GM23338 (cell line): ENCODE data around the gene NGEF. TPM values are rescaled to one million over a fixed set of nuclear protein-coding genes. Genes with fewer than 3 reads are reported as not detected.

Experiments used
- ATAC-seq: fragments of 200-7000 bp; cut with Tn5 transposase; 3 replicates; pipeline ENCODE4 v1.9.1; 2020
- DNase-seq: peaks from one replicate; pipeline ENCODE4 v3.0.0-alpha.2; 2015; ENCODE audit warnings: low spot score
- H2AFZ ChIP-seq: fragments of 200-600 bp; sonication (generic); 2 replicates; pipeline ENCODE4 v1.8.0; 2016; ENCODE audit warnings: antibody characterized with exemption, mild to moderate bottlenecking, moderate library complexity
- H3F3A ChIP-seq: fragments of 200-600 bp; sonication (generic); replicated peaks from 2 replicates; pipeline ENCODE4 v1.8.0; 2017; ENCODE audit warnings: antibody characterized with exemption, mixed run types, low read depth
- H3K27ac ChIP-seq: fragments of 200-600 bp; sonication (generic); 2 replicates; pipeline ENCODE4 v1.6.1; 2016; ENCODE audit warnings: low read depth
- H3K27me3 ChIP-seq: fragments of 200-600 bp; sonication (generic); 2 replicates; pipeline ENCODE4 v1.8.0; 2016; ENCODE audit warnings: mild to moderate bottlenecking, mixed run types, moderate library complexity; ENCODE audit not compliant: insufficient read depth
- H3K36me3 ChIP-seq: fragments of 200-600 bp; sonication (generic); 2 replicates; pipeline ENCODE4 v1.8.0; 2016; ENCODE audit warnings: mild to moderate bottlenecking; ENCODE audit not compliant: insufficient read depth
- H3K4me1 ChIP-seq: fragments of 200-600 bp; sonication (generic); 2 replicates; pipeline ENCODE4 v1.8.0; 2016; ENCODE audit warnings: mild to moderate bottlenecking, moderate library complexity; ENCODE audit not compliant: insufficient read depth
- H3K4me2 ChIP-seq: fragments of 200-600 bp; sonication (generic); 2 replicates; pipeline ENCODE4 v1.7.1; 2017; ENCODE audit warnings: mixed run types
- H3K4me3 ChIP-seq: fragments of 200-600 bp; sonication (generic); 2 replicates; pipeline ENCODE4 v1.6.1; 2016; ENCODE audit warnings: mixed run types
- H3K79me2 ChIP-seq: fragments of 200-600 bp; sonication (generic); replicated peaks from 2 replicates; pipeline ENCODE4 v1.8.0; 2017; ENCODE audit warnings: mild to moderate bottlenecking; ENCODE audit not compliant: insufficient read depth
- H3K9me2 ChIP-seq: fragments of 200-600 bp; sonication (generic); 2 replicates; pipeline ENCODE4 v1.8.0; 2017; ENCODE audit not compliant: insufficient read depth
- H4K20me1 ChIP-seq: fragments of 200-600 bp; sonication (generic); replicated peaks from 2 replicates; pipeline ENCODE4 v1.8.0; 2017; ENCODE audit warnings: mild to moderate bottlenecking; ENCODE audit not compliant: insufficient read depth
- H3K27ac Mint-ChIP-seq: 2 replicates; pipeline ENCODE4 v1.8.0; 2020; ENCODE audit warnings: inconsistent platforms, mild to moderate bottlenecking, moderate library complexity, mixed read lengths
- H3K27me3 Mint-ChIP-seq: 3 replicates; pipeline ENCODE4 v1.8.0; 2022; ENCODE audit warnings: low read depth, mild to moderate bottlenecking, moderate library complexity, mixed read lengths, inconsistent platforms; ENCODE audit not compliant: insufficient read depth, poor library complexity
- H3K36me3 Mint-ChIP-seq: 3 replicates; pipeline ENCODE4 v1.8.0; 2021; ENCODE audit warnings: low read depth, mild to moderate bottlenecking, inconsistent platforms, moderate library complexity, mixed read lengths
- H3K4me1 Mint-ChIP-seq: 3 replicates; pipeline ENCODE4 v1.8.0; 2020; ENCODE audit warnings: mild to moderate bottlenecking, inconsistent platforms, mixed read lengths
- H3K4me3 Mint-ChIP-seq: 3 replicates; pipeline ENCODE4 v1.8.0; 2021; ENCODE audit warnings: moderate library complexity, mild to moderate bottlenecking, inconsistent platforms, mixed read lengths
- H3K9me3 Mint-ChIP-seq: 3 replicates; pipeline ENCODE4 v1.8.0; 2020; ENCODE audit warnings: moderate library complexity, mild to moderate bottlenecking, inconsistent platforms, mixed read lengths
- CREB1 ChIP-seq: fragments of 250-450 bp; sonication (Bioruptor Pico); IDR thresholded peaks from 2 replicates; pipeline ENCODE4 v1.5.0; 2020; ENCODE audit warnings: low read depth, mild to moderate bottlenecking, moderate library complexity
- CTCF ChIP-seq, 2 experiments: fragments of 200-600 bp in 1 of 2; sonication (generic) in 1 of 2; conservative IDR thresholded peaks; 2 replicates each; pipeline versions ENCODE4 v1.5.1 to v1.6.1; 2016 to 2017; ENCODE audit warnings: antibody characterized with exemption in 2 of 2, low read depth in 2 of 2, mild to moderate bottlenecking in 2 of 2, moderate library complexity in 1 of 2
- EZH2 ChIP-seq: fragments of 200-600 bp; sonication (generic); IDR thresholded peaks from one replicate; pipeline ENCODE4 v1.8.0; 2017; ENCODE audit warnings: antibody characterized with exemption, mild to moderate bottlenecking, low read depth; ENCODE audit not compliant: unreplicated experiment
- EZH2phosphoT487 ChIP-seq: fragments of 200-600 bp; sonication (generic); IDR thresholded peaks from one replicate; pipeline ENCODE4 v1.8.1; 2018; ENCODE audit warnings: antibody characterized with exemption; ENCODE audit not compliant: unreplicated experiment
- JUNB ChIP-seq: IDR thresholded peaks from one replicate; pipeline ENCODE4 v1.6.1; 2016; ENCODE audit warnings: antibody characterized with exemption; ENCODE audit not compliant: unreplicated experiment
- NANOG ChIP-seq: IDR thresholded peaks from 2 replicates; pipeline ENCODE4 v1.6.1; 2016; ENCODE audit warnings: antibody characterized with exemption, borderline replicate concordance
- POLR2AphosphoS5 ChIP-seq: IDR thresholded peaks from 2 replicates; pipeline ENCODE4 v1.6.1; 2016; ENCODE audit warnings: antibody characterized with exemption, low read depth
- ZNF462 ChIP-seq: fragments of 250-450 bp; sonication (Bioruptor Pico); IDR thresholded peaks from 2 replicates; pipeline ENCODE4 v1.5.0; 2020; ENCODE audit warnings: mild to moderate bottlenecking, moderate library complexity
- polyA plus RNA-seq: library from polyadenylated mRNA; unstranded; fragments of >200 nt; fragmentation: Nextera tagmentation; extraction: Ambion mirVana; gene quantifications from 2 replicates; pipeline ENCODE4 v1.2.1, GENCODE V29; 2016
- total RNA-seq: library from RNA; depleted of rRNA; stranded (reverse); fragments of >200 nt; shearing (Covaris generic); gene quantifications from 2 replicates; pipeline ENCODE4 v1.2.3, GENCODE V29; 2014
- TF ChIP-seq, protein P1 (sequence below): IDR thresholded peaks from one replicate; pipeline ENCODE4 v1.6.1; 2018; ENCODE audit warnings: antibody characterized with exemption; ENCODE audit not compliant: unreplicated experiment
- TF ChIP-seq, protein P2 (sequence below): IDR thresholded peaks from 2 replicates; pipeline ENCODE4 v1.6.1; 2016; ENCODE audit warnings: antibody characterized with exemption

NGEF gene
- total and polyA plus RNA-seq, 2 experiments from 2014 or later, result 1.8 to 5.4 TPM

- TF ChIP-seq, protein P1, sequence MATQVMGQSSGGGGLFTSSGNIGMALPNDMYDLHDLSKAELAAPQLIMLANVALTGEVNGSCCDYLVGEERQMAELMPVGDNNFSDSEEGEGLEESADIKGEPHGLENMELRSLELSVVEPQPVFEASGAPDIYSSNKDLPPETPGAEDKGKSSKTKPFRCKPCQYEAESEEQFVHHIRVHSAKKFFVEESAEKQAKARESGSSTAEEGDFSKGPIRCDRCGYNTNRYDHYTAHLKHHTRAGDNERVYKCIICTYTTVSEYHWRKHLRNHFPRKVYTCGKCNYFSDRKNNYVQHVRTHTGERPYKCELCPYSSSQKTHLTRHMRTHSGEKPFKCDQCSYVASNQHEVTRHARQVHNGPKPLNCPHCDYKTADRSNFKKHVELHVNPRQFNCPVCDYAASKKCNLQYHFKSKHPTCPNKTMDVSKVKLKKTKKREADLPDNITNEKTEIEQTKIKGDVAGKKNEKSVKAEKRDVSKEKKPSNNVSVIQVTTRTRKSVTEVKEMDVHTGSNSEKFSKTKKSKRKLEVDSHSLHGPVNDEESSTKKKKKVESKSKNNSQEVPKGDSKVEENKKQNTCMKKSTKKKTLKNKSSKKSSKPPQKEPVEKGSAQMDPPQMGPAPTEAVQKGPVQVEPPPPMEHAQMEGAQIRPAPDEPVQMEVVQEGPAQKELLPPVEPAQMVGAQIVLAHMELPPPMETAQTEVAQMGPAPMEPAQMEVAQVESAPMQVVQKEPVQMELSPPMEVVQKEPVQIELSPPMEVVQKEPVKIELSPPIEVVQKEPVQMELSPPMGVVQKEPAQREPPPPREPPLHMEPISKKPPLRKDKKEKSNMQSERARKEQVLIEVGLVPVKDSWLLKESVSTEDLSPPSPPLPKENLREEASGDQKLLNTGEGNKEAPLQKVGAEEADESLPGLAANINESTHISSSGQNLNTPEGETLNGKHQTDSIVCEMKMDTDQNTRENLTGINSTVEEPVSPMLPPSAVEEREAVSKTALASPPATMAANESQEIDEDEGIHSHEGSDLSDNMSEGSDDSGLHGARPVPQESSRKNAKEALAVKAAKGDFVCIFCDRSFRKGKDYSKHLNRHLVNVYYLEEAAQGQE, result no peak
- TF ChIP-seq CTCF (conservative IDR thresholded peaks at IDR 0.05; ENCODE audit: low read depth in 2 of 2) (no peak), JUNB (no peak), NANOG (no peak), EZH2 (no peak)
These were observed 34.1 kb upstream of the NGEF start (continued) for GRCh38 chr2:233047206-233047605.

DNA sequence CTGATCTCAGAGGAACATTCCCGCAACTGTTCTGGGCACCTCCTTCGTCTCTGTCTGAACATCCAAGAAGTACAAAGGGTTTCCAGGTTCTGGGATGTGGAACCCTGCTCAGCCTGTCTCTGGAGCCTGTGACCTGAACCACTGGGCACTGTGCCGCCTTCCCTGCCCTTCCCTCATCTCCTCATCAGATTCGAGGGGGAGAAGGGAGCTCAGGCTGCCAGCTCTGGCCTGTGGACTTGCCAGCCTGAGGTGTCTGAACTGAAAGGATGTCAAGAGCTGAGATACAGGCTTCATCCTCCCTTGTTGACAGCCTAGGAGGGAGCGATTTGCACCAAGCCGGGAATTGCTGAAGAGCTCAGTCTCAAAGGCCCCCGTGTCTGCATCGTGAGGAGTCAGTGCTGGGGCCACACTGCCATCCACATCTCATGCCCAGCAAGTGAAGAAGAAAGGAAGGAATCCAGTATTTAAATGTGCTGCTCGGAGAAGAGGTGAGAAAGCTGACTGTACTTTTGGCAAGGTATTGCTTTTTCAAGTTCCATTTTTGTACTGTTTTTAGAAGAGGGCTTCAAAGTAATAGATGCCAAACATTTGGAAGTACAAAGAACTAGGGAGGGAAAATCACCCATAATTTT, 32.0 kb upstream of the NGEF start:
- ATAC-seq (no peak), DNase-seq (no peak)
- no peak overlapping the region for H3K4me2 ChIP-seq
- no peak overlapping the region for H3K4me3 Mint-ChIP-seq
- no peak overlapping the region for H2AFZ ChIP-seq
- no peaks in the 10 kb centered on the region for H3F3A ChIP-seq
- H3K27ac ChIP-seq, result no peak overlapping the region
- no peak overlapping the region for H3K27ac Mint-ChIP-seq
- no peaks in the 10 kb centered on the region for H3K9me3 Mint-ChIP-seq
- H3K4me1 Mint-ChIP-seq, result peaks cover 24% of the 10 kb centered on the region
- H4K20me1 ChIP-seq, result no peaks in the 10 kb centered on the region
- no peaks in the 10 kb centered on the region for H3K27me3 ChIP-seq
- no peak overlapping the region for H3K4me3 ChIP-seq
- H3K36me3 Mint-ChIP-seq, result no peaks in the 10 kb centered on the region; the same call in 2 of the 3 replicates
- no peaks in the 10 kb centered on the region for H3K36me3 ChIP-seq
- H3K27me3 Mint-ChIP-seq, result peaks cover 15% of the 10 kb centered on the region
- peaks cover 7% of the 10 kb centered on the region; the same call in 1 of the 2 replicates for H3K9me2 ChIP-seq
- no peaks in the 10 kb centered on the region for H3K79me2 ChIP-seq
- H3K4me1 ChIP-seq, result peaks cover 7% of the 10 kb centered on the region
- TF ChIP-seq, protein P2, sequence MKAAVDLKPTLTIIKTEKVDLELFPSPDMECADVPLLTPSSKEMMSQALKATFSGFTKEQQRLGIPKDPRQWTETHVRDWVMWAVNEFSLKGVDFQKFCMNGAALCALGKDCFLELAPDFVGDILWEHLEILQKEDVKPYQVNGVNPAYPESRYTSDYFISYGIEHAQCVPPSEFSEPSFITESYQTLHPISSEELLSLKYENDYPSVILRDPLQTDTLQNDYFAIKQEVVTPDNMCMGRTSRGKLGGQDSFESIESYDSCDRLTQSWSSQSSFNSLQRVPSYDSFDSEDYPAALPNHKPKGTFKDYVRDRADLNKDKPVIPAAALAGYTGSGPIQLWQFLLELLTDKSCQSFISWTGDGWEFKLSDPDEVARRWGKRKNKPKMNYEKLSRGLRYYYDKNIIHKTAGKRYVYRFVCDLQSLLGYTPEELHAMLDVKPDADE, result no peak
- no peak for TF ChIP-seq CREB1
- no peak for TF ChIP-seq POLR2AphosphoS5
- TF ChIP-seq ZNF462 (CRISPR knock-in tag), result no peak
- no peak for TF ChIP-seq JUNB
- TF ChIP-seq EZH2, result no peak
- no peak for TF ChIP-seq EZH2phosphoT487
